ENCODE results near the gene C11orf98.

The C11orf98 gene

DNA sequence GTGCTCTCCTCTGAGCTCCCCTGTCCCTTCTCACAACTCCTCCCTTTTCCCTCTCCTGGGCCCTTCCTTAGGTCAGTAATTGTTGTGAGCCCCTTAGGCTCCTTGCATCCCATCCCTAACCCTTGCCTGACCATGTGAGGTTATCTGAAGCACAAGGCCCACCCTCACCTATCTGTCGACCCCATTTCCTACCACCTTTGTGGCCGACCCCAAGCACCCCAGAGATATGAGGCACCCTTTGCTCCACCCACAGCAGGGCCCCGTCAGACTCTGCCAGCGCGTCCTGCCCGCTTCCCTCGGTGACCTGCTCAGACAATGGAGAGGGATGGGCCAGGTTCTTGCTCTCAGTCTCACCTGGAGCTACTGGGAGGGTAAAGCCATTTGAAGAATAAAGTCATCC, 43.8 kb upstream of the C11orf98 start:
- no peak overlapping the region for H2AFZ ChIP-seq (ENCODE audit: low read depth, low read length, severe bottlenecking)
- peaks cover 8% of the 10 kb centered on the region for H3K36me3 ChIP-seq (ENCODE audit: low read length)
- no peak overlapping the region for H3K4me3 ChIP-seq (ENCODE audit: insufficient read depth, low read length, poor library complexity, severe bottlenecking)
- no peak overlapping the region for H3K27ac ChIP-seq (ENCODE audit: low read depth, low read length)
- H3K9me3 ChIP-seq (ENCODE audit: insufficient read depth, low read length), result no peaks in the 10 kb centered on the region
- H3F3A ChIP-seq (ENCODE audit: insufficient read depth), result peaks cover 24% of the 10 kb centered on the region
- TF ChIP-seq, protein P1, sequence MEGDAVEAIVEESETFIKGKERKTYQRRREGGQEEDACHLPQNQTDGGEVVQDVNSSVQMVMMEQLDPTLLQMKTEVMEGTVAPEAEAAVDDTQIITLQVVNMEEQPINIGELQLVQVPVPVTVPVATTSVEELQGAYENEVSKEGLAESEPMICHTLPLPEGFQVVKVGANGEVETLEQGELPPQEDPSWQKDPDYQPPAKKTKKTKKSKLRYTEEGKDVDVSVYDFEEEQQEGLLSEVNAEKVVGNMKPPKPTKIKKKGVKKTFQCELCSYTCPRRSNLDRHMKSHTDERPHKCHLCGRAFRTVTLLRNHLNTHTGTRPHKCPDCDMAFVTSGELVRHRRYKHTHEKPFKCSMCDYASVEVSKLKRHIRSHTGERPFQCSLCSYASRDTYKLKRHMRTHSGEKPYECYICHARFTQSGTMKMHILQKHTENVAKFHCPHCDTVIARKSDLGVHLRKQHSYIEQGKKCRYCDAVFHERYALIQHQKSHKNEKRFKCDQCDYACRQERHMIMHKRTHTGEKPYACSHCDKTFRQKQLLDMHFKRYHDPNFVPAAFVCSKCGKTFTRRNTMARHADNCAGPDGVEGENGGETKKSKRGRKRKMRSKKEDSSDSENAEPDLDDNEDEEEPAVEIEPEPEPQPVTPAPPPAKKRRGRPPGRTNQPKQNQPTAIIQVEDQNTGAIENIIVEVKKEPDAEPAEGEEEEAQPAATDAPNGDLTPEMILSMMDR (IDR thresholded peaks at IDR 0.05; ENCODE audit: insufficient read depth, low read length, poor library complexity, severe bottlenecking), result no peak
- no peak for TF ChIP-seq EZH2phosphoT487 (conservative IDR thresholded peaks at IDR 0.05; ENCODE audit: low read length)
- H3K4me2 ChIP-seq (ENCODE audit: low read depth, low read length, poor library complexity, severe bottlenecking), result no peak overlapping the region
- no peak overlapping the region for H3K9ac ChIP-seq (ENCODE audit: low read length)
- no peaks in the 10 kb centered on the region for H4K20me1 ChIP-seq (ENCODE audit: low read depth, low read length)
- H3K79me2 ChIP-seq (ENCODE audit: insufficient read depth, low read length), result peaks cover 5% of the 10 kb centered on the region; the same call in 1 of the 2 replicates
- no peaks in the 10 kb centered on the region for H3K9me2 ChIP-seq (replicated peaks; ENCODE audit: insufficient read depth, low read length)
- no peaks in the 10 kb centered on the region for H3K27me3 ChIP-seq (ENCODE audit: low read length)

- Histone ChIP-seq H3K9ac (ENCODE audit: low read length) (no peak overlapping the region), H3K27ac (ENCODE audit: low read depth, low read length) (no peak overlapping the region), H4K20me1 (ENCODE audit: low read depth, low read length) (no peaks in the 10 kb centered on the region), H3K9me3 (ENCODE audit: insufficient read depth, low read length) (no peaks in the 10 kb centered on the region), H3K4me3 (ENCODE audit: insufficient read depth, low read length, poor library complexity, severe bottlenecking) (no peak overlapping the region), H2AFZ (ENCODE audit: low read depth, low read length, severe bottlenecking) (no peak overlapping the region), H3K79me2 (ENCODE audit: insufficient read depth, low read length) (peaks cover 2% of the 10 kb centered on the region; the same call in 1 of the 2 replicates), H3K27me3 (ENCODE audit: low read length) (no peaks in the 10 kb centered on the region), H3F3A (ENCODE audit: insufficient read depth) (peaks cover 23% of the 10 kb centered on the region), H3K36me3 (ENCODE audit: low read length) (peaks cover 5% of the 10 kb centered on the region), H3K9me2 (replicated peaks; ENCODE audit: insufficient read depth, low read length) (no peaks in the 10 kb centered on the region), H3K4me2 (ENCODE audit: low read depth, low read length, poor library complexity, severe bottlenecking) (no peak overlapping the region)
- TF ChIP-seq, protein P1 (IDR thresholded peaks at IDR 0.05; ENCODE audit: insufficient read depth, low read length, poor library complexity, severe bottlenecking), result no peak
- no peak for TF ChIP-seq EZH2phosphoT487 (conservative IDR thresholded peaks at IDR 0.05; ENCODE audit: low read length)
Observed at GRCh38 chr11:62708392-62708791, 43.4 kb upstream of the C11orf98 start.

GRCh38 chr11:62707277-62707861, 42.4 kb upstream of the C11orf98 start, which contains the start of the genes BSCL2 and GNG3:
TSS of gene BSCL2 (minus strand) at chr11:62707424. CDS start at chr11:62707195, 229 bp downstream.
TSS of gene GNG3 (plus strand) at chr11:62707676. CDS start at chr11:62708296, 620 bp downstream.
- H3F3A ChIP-seq (ENCODE audit: insufficient read depth), result peaks cover 13% of the 10 kb centered on the region; the same call in 1 of the 2 replicates
- no peaks in the 10 kb centered on the region for H3K9me3 ChIP-seq (ENCODE audit: insufficient read depth, low read length)
- H4K20me1 ChIP-seq (ENCODE audit: low read depth, low read length), result no peaks in the 10 kb centered on the region
- H3K79me2 ChIP-seq (ENCODE audit: insufficient read depth, low read length), result no peaks in the 10 kb centered on the region
- peaks cover 4% of the 10 kb centered on the region for H3K36me3 ChIP-seq (ENCODE audit: low read length)
- peak within 1 kb of the TSS; percentile 69 for H3K4me2 ChIP-seq (ENCODE audit: low read depth, low read length, poor library complexity, severe bottlenecking)
- H3K27me3 ChIP-seq (ENCODE audit: low read length), result no peaks in the 10 kb centered on the region
- H3K9me2 ChIP-seq (replicated peaks; ENCODE audit: insufficient read depth, low read length), result no peaks in the 10 kb centered on the region
- H3K9ac ChIP-seq (ENCODE audit: low read length), result peak within 1 kb of the TSS; percentile 56
- no peak within 1 kb of the TSS for H2AFZ ChIP-seq (ENCODE audit: low read depth, low read length, severe bottlenecking)
- TF ChIP-seq, protein P1 (IDR thresholded peaks at IDR 0.05; ENCODE audit: insufficient read depth, low read length, poor library complexity, severe bottlenecking), result no peak
- TF ChIP-seq EZH2phosphoT487 (conservative IDR thresholded peaks at IDR 0.05; ENCODE audit: low read length), result no peak
- H3K27ac ChIP-seq (ENCODE audit: low read depth, low read length), result no peak within 1 kb of the TSS
- H3K4me3 ChIP-seq (ENCODE audit: insufficient read depth, low read length, poor library complexity, severe bottlenecking), result peak within 1 kb of the TSS; percentile 31
